DMS 273 (cell line): ENCODE data around the gene GPBP1.

Experiments used
- DNase-seq: peaks from one replicate; lab custom pipeline; 2025; ENCODE audit not compliant: unreplicated experiment; lab: John Stamatoyannopoulos, UW

GPBP1 gene

DNA sequence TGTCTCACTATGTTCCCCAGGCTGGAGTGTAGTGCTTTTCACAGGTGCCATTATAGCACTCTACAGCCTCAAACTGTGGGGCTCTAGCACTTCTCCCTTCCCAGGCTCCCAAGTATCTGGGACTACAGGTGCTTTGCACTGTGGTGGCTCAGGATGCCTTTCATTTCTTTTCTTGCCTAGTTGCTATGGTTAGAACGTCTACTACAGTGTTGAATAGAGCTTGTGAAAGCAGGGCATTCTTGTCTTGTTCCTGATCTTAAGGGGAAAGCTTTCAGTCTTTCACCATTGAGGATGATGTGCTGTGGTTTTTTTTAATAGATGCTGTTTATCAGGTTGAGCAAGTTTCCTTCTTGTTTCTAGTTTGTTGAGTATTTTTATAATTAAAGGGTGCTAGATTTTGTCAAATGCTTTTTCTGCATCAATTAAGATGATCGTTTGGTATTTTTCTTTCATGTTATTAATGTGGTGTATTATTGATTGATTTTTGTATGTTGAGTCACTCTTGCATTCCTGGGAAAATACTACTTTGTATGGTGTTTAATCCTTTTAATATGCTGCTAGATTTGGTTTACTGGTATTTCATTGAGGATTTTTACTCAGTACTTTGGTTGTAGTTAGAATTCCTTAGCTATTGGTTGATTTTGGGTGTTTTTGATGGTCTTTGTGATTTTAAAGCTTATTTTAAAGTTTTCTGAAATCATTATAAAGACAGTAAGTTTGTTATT is 35.6 kb downstream of the GPBP1 start:
- DNase-seq: no peak

DNA sequence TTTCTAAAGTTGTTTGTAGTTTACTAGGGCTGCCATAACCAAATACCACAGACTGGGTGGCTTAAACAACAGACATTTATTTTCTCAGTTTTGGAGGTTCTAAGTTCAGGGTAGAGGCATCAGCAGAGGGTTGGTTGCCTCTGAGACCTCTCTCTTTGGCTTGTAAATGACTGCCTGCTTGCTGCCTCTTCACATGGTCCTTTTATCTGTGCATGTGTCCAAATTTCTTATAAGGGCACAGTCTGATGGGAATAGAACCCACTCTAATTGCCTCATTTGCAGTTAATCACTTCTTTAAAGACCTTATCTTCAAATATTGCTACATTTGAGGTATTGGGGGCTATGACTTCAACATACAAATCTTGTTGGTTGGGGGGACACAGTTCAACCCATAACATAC is 36.8 kb downstream of the GPBP1 start:
- DNase-seq: no peak

DNA sequence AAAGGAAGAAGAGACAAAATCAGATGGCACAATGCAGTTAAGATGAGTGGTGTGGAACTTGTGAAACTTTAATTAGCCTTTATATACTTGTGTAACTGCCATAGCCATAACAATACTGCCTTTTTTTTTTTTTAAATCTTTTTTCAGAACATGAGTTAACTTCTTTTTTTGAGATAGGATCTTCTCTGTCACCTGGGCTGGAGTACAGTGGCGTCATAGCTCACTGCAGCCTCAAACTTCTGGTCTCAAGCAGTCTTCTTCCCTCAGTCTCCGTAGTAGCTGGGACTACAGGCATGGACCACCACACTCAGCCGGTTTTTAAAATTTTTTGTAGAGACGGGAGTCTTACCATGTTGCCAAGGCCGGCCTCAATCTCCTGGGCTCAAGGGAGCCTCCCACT is 37.2 kb downstream of the GPBP1 start:
- no peak for DNase-seq

DNA sequence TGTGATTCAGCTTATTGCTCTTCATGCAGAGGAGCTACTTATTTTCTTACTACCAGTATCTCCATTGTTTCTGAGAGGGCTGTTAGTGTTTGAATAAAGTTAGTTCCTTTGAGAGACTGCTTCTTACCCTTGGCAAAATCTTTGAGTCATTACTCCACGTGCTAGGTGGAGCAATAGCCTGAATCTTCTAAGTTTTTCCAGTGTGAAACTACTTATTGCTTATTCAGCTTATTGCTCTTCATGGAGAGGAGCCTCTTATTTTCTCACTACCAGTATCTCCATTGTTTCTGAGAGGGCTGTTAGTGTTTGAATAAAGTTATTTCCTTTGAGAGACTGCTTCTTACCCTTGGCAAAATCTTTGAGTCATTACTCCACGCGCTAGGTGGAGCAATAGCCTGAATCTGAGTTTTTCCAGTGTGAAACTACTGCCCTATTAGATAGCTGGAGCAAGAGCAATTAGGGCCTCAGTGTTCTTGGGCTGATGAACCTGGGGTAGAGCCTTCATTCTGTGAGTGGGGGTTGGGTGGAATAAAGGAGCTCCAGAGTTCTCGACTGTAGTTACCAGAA is 41.9 kb downstream of the GPBP1 start:
- DNase-seq: no peak

DNA sequence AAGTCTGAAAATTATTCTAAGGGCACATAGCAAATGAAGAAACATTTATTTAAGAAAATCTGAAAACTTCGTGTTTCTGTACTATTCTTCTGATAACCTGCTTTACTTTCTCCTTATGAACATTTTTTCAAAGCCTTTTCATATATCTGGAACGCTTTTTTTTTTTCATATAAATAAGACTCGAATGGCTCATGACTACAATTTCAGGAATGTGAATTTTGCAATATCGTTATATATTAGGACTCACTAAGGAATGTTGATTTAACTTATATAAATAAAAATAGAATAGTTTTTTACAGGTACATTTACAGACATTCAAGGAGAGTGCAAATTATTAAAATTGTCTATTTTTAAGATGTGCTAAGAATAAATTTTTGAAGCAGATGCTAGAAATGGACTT is 42.9 kb downstream of the GPBP1 start:
- DNase-seq: no peak

DNA sequence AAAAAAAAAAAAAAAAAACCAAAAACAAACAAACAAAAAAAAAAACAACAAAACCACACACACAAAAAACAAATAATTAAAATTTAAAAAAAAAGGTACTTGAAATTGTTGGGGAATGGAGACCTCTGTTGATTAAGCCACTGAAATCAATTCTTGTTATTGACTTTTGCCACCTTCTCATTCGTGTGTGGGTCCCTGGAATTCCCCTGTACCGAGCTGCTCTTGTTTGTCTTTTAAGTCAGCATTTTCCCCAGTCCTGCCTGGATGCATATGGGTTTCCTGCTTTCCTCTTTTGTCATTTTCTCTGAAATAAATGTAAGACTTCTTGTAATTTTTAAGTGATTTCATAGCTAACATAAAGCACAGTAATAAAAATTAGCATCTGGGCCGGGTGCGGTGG is 45.5 kb downstream of the GPBP1 start:
- no peak for DNase-seq

DNA sequence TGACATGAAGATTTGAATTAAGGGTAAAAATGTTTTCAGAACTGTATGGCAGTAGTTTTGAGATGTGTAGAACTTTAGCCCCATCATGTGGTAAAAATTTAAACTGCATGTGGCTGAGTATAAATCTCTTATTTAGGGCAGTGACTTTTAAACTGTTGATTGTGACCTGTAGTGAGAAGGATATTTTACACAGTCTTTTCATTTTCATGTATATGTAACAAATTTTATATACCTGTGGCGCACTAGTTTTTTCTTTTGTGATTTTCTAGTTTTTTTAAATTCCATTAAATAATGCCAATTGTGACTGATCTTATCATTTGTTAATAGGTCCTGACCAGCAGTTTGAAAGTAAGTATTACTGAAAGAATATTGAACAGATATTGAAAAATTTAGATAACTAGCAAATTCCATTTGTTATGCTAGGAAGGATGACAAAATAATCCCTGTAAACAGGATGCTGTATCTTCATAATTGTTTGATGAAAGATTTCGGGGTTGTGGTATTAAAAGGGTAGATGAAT is 47.2 kb downstream of the GPBP1 start:
- DNase-seq: peak; percentile 79

DNA sequence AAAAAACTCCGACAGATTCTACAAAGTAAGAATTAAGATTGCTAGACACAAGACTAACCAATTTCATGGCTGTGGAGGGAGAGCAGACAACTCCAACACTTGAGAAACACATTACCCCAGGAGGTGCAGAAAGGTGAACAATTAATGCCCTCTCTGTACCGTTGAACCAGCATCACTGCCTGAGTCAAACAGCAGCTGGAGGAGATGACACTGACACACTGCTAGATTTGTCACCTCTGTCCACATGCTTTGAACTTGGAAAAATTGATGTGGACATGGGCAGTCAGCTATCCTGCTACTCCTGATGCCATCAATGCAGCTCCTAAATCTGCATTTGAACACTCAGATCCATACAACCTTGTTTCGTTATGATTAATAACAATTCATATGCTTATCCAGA is 51.7 kb downstream of the GPBP1 start:
- DNase-seq: no peak

DNA sequence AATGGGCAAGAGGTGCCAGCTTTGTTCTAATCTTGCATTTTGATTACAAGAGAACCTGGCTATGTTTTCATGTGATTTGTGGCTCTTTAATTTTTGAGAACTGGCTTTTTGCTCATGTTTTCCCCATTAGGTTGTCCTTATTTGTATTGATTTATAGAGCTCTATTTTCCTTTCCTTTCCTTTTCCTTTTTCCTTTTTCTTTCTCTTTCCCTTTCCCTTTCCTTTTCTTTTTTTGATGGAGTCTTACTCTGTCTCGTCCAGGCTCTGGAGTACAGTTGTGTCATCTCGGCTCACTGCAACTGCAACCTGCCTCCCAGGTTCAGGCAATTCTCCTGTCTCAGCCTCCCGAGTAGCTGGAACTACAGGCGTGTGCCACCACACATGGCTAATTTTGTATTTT is 55.5 kb downstream of the GPBP1 start:
- DNase-seq: no peak

DNA sequence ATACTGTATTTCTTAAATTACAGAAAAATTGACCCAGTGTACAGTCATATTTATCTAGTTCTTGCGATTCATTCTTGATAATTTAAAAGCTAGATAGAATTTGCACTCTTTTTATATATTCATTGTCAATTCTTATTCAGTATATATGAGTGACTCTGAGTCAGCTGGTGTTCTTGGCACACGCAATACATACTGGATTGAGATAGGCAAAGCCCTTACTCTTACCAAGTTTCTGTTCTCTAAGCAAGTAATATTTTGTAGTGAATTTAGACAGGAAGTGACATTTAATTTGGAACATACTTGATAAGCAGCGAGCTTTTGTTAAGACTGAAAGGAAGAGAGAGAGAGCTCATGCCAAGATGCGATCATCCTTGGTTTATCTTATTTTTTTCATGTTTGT is 57.7 kb downstream of the GPBP1 start:
- DNase-seq: no peak

DNA sequence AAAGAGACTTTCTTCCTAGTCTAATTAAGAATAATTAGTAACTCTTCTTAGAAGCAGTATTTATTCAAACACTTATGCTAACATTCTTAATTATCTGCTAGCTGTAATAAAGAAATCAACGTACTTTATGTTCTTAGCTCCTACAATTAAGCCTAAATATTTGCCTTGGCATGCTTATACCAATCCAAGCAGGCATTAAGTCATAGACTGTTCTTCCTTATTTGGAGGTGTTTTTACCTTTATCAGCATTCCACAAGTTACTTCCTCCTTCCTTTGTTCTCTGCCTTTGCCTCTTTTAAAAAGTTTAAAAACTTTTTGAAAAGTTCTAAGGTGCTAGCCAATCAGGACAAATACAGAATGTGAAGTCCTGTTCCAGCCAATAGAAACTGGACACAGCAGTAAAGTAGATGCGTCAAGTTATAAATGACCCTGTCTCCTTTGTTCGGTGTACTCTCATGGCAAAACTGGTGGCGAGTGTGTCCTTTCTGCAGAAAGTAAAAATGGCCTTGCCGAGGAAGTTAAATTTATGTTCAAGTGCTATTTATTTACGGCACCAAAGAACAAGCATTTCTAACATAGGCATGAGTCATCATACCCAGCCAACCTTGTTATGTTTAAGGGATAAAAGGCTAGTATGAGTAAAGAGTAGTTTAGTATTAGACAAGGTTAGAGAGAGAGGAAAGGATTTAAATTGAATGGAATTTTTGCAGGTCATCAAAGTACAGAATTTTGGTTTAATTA is 58.6 kb downstream of the GPBP1 start:
- no peak for DNase-seq

DNA sequence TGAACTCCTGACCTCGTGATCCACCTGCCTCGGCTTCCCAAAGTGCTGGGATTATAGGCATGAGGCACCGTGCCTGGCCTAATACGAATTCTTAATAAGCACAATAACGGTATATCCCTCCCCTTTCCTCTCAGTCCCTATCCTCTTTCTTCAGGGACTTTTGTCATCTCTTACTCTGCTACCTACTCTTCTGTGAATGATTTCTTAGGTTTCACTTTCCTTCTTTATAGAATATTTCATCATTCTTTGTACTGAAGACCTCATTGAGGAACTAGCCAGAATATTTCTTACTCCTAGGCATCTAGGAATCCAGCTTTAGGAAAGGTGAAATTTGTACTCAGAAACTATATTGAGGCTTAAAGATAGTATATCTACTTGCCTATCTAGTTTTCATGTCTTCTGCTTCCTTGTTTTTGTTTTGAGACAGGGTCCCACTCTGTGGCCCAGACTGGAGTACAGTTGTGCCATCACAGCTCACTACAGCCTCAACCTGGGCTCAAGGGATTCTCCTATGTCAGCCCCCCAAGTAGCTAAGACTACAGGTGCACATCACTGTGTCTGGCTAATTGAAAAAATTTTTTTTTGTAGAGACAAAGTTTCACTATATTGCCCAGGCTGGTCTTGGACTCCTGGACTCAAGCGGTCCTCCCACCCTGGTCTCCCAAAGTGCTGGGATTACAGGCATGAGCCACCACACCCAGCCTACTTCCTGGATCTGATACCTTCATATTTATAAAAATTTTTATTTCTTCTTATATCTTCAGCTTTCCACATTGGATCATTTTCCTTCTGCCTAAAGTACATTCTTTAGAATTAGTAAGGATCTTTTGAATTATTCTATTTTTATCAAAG is 69.7 kb downstream of the GPBP1 start:
- no peak for DNase-seq

DNA sequence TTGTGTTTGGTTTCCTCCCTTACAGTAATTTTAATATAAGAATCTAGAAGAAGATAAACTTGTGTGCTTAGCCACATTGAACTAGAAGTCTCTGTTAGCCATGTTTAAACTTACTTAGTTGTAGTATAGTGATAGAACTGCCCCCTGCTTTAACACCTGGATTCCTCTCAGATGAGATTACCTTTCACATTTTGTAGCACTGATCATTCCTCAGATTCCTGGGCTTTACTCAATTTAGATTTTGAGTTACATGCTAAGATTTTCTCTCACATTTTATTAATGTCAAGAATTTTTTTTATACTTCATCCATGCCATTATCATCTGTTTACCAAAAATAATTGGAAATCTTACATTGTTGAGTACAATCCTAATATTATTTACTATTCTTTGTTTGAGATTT is 70.5 kb downstream of the GPBP1 start:
- DNase-seq: no peak

DNA sequence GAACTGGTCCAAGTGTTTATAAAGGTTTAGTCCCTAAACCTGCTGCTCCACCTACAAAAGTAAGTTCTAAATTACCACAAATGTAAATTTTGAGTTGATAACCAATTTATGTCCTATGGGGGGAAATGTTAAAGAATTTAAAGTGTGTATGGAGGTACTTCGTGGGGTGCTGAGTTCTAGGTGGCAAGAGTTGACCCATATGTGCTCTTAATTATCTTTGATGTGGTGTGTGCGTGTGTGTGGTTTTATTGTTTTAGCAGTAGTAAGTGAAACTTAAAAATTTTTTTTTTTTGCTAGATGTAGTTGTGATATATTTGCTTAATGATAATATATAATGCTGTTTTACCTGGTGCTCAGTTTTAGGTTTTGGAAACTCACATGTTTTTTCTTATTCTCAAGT is 72.6 kb downstream of the GPBP1 start:
- no peak for DNase-seq

DNA sequence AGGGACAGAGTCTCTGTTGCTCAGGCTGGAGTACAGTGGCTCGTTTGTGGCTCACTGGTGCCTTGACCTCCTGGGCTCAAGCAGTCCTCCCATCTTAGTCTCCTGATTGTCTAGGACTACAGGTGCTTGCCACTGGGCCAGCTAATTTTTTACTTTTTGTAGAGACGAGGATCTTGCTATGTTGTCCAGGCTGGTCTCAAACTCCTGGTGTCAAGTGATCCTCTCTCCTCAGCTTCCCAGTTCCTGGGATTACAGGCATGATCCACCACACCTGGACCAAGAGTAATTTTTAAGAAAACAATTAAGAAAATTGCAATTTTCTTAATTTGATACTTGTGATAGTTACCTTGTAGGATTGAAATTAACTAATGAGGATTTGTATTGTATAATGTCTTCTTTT is 73.9 kb downstream of the GPBP1 start:
- DNase-seq: no peak

DNA sequence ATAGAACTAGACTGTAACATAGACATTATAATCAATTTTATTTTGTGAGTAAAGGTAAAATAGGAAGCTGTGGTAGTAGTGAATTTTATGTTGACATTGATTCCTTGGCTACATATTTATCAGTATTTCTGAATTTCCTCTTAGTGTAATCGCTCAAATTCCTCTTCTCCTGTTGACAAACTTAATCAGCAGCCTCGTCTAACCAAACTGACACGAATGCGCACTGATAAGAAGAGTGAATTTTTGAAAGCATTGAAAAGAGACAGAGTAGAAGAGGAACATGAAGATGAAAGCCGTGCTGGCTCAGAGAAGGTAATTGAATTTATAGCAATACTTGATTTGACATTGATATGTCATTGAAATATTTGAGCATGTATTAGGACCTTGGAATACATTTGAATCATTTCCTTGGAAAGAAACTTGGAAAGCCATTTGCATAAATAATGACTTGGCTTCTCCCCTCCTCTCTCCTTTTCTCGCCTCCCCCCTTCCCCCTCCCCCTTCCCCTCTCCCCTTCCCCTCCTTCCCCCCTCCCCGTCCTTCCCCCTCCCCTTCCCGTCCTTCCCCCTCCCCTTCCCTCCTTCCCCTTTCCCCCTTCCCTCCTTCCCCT is 75.5 kb downstream of the GPBP1 start:
- DNase-seq: no peak

DNA sequence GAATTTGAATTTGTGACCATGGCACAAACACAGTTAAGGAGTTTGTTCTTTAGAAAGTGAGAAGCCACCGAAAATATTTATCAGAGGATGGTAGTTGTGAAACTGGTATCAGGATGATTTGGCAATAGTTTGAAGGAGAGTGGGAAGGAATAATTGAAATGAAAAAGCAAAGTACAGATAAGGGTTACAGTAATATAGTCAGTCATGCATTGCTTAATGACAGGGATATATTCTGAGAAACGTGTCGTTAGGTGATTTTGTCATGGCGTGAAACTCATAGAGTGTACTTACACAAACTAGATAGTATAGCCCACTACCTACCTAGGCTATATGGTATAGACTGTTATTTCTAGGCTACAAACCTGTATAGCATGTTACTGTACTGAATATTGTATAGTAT is 84.2 kb downstream of the GPBP1 start:
- DNase-seq: no peak

DNA sequence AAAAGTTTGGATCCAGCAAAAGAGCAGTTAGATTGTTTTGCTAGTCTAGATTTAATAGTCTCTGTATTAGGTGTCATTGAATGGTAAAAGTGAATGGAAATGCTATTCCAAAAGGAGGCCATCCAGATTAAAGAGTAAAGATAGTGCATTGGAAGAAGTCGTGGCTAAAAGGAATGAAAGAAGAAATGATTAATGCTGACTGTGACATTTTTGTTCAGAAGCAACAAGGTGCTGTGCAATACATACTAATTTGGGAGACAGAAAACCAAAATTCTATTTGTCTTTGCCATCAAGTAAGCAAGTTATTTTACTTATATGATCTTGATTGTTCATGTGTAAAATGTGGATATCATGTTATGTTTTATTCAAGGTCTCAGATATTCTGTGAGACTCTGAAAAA is 85.1 kb downstream of the GPBP1 start:
- DNase-seq: no peak

DNA sequence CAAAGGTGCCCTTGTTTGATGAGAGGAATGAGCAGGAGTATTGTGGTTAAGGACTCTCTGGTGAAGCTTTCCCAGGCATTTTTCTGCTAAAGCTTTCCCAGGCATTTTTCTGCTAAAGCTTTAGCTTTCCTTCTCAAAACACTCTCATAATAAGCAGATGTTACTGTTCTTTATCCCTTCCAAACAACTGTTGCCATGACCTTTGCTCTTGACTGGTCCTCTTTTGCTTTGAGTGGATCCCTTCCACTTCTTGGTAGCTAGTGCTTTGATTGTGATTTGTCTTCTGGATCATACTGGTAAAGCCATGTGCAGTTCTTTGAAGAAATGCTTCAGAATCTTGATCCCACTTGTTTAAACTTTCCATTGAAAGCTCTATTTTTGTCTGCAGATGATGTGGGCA is 85.8 kb downstream of the GPBP1 start:
- DNase-seq: no peak

DNA sequence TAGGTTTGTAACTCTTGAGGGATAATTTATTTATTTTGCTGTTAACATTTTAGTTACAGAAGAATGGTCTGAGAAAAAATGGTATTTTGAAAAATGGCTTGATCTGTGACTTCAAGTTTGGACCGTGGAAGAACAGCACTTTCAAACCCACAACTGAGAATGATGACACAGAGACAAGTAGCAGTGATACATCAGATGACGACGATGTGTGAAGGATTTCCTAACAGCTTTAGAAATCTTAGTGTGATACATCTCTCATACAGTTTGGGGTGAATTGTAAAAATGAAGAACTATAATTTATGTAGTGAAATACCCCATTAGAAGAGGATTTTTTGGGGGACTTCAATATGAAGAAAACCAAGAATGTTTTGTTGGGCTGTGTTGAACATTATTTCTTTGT is 88.7 kb downstream of the GPBP1 start:
- DNase-seq: no peak

DNA sequence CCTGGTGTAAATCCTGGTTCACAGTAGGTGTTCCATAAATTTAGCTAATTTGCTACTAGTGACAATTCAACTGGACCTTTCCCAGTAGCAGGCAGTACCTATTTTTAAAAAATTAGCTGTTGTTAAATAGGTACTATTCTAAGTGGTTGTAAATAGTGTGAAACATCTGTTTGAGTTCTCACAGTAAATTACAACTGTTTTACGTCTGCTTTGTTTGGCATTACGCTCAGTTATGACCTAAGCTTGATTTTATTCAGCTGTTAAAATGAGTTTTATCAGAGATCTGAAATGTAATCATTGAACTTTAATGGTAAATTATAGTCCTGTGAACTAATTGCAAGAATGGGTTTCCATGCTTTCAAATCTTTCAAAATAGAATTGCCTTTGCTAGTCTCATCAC is 93.9 kb downstream of the GPBP1 start:
- no peak for DNase-seq
